BE2C (cell line): ENCODE results near the gene KIF6.

ENCODE experiments used
- DNase-seq: peaks from one replicate; pipeline ENCODE4 v3.0.0-alpha.2; 2020
- H3K27me3 ChIP-seq: fragments of 250-450 bp; sonication (Bioruptor Pico); 2 replicates; pipeline ENCODE4 v1.5.1; 2020; ENCODE audit warnings: mild to moderate bottlenecking
- H3K36me3 ChIP-seq: fragments of 250-450 bp; sonication (Bioruptor Pico); 2 replicates; pipeline ENCODE4 v1.5.1; 2020; ENCODE audit warnings: mild to moderate bottlenecking
- H3K4me1 ChIP-seq: fragments of 250-450 bp; sonication (Bioruptor Pico); 2 replicates; pipeline ENCODE4 v1.5.1; 2020
- H3K4me3 ChIP-seq: 2 replicates; pipeline ENCODE4 v1.5.1; 2011; ENCODE audit warnings: low read depth, low read length
- H3K9me3 ChIP-seq: fragments of 250-450 bp; sonication (Bioruptor Pico); 2 replicates; pipeline ENCODE4 v1.5.1; 2020
- CTCF ChIP-seq: IDR thresholded peaks from 2 replicates; pipeline ENCODE4 v1.5.1; 2012; ENCODE audit warnings: mild to moderate bottlenecking, low read depth, low read length

The KIF6 gene

GRCh38 chr6:39380837-39381549 lies 344.2 kb downstream of the KIF6 start:
- no peak for TF ChIP-seq CTCF
- Histone ChIP-seq H3K4me3 (no peak overlapping the region), H3K9me3 (no peaks in the 10 kb centered on the region), H3K36me3 (no peaks in the 10 kb centered on the region), H3K27me3 (0 out of 2 replicates have a peak, but pooled peaks cover 3% of the 10 kb centered on the region), H3K4me1 (no peaks in the 10 kb centered on the region)
- DNase-seq: no peak

- Histone ChIP-seq H3K9me3 (no peaks in the 10 kb centered on the region), H3K27me3 (0 out of 2 replicates have a peak, but pooled peaks cover 3% of the 10 kb centered on the region), H3K36me3 (no peaks in the 10 kb centered on the region), H3K4me3 (no peak overlapping the region), H3K4me1 (no peaks in the 10 kb centered on the region)
- no peak for TF ChIP-seq CTCF
- DNase-seq: no peak
These were observed 346.2 kb downstream of the KIF6 start for GRCh38 chr6:39378960-39379425.

GRCh38 chr6:39378175-39378959 lies 346.8 kb downstream of the KIF6 start:
- no peak for DNase-seq
- H3K27me3 ChIP-seq: 0 out of 2 replicates have a peak, but pooled peaks cover 3% of the 10 kb centered on the region
- TF ChIP-seq CTCF: no peak

GRCh38 chr6:39377539-39377950 lies 347.7 kb downstream of the KIF6 start:
- H3K4me1 ChIP-seq: no peaks in the 10 kb centered on the region
- no peak overlapping the region for H3K4me3 ChIP-seq
- peak; percentile 44 for DNase-seq
- H3K27me3 ChIP-seq: 0 out of 2 replicates have a peak, but pooled peaks cover 3% of the 10 kb centered on the region
- peak; percentile 69 for TF ChIP-seq CTCF
- H3K36me3 ChIP-seq: no peaks in the 10 kb centered on the region
- H3K9me3 ChIP-seq: no peaks in the 10 kb centered on the region

More at GRCh38 chr6:39378175-39378959, 346.8 kb downstream of the KIF6 start:
- Histone ChIP-seq H3K4me1 (no peaks in the 10 kb centered on the region), H3K4me3 (no peak overlapping the region), H3K9me3 (no peaks in the 10 kb centered on the region), H3K36me3 (no peaks in the 10 kb centered on the region)

GRCh38 chr6:39375405-39375804 lies 349.8 kb downstream of the KIF6 start:
- H3K4me3 ChIP-seq: no peak overlapping the region
- no peaks in the 10 kb centered on the region for H3K27me3 ChIP-seq
- H3K36me3 ChIP-seq: no peaks in the 10 kb centered on the region
- no peak for TF ChIP-seq CTCF
- H3K9me3 ChIP-seq: no peaks in the 10 kb centered on the region
- no peak for DNase-seq
- no peaks in the 10 kb centered on the region for H3K4me1 ChIP-seq
